Liver (tissue), 9 donors: ENCODE results near the gene LAMA2. TPM values are rescaled to one million over a fixed set of nuclear protein-coding genes. Genes with fewer than 3 reads are reported as not detected.

ENCODE experiments used
- DNase-seq: peaks from one replicate; pipeline ENCODE4 v3.0.0-alpha.2; 2017; ENCODE audit warnings: low spot score
- H3K27ac ChIP-seq, 2 donors: one replicate each; pipeline ENCODE4 v1.7.0; 2013; ENCODE audit warnings: inconsistent platforms in 2 of 2, low read length in 2 of 2, control low read depth in 1 of 2, low read depth in 1 of 2, mild to moderate bottlenecking in 1 of 2
- H3K27me3 ChIP-seq, 4 donors: one replicate each; pipeline versions ENCODE4 v1.6.1 to v1.7.0; 2013; ENCODE audit warnings: low read length in 3 of 4, inconsistent platforms in 1 of 4, mild to moderate bottlenecking in 1 of 4, moderate library complexity in 1 of 4; ENCODE audit not compliant: control insufficient read depth in 4 of 4, insufficient read depth in 4 of 4
- H3K36me3 ChIP-seq, 4 donors: one replicate each; pipeline versions ENCODE4 v1.6.1 to v1.7.0; 2013; ENCODE audit warnings: low read length in 3 of 4, mild to moderate bottlenecking in 3 of 4, low read depth in 1 of 4, moderate library complexity in 1 of 4; ENCODE audit not compliant: control insufficient read depth in 4 of 4, insufficient read depth in 3 of 4
- H3K4me1 ChIP-seq, 4 donors: one replicate each; pipeline versions ENCODE4 v1.6.1 to v1.7.0; 2013; ENCODE audit warnings: low read length in 3 of 4, mild to moderate bottlenecking in 3 of 4, moderate library complexity in 1 of 4; ENCODE audit not compliant: control insufficient read depth in 4 of 4, insufficient read depth in 4 of 4
- H3K4me3 ChIP-seq, 3 donors: one replicate each; pipeline versions ENCODE4 v1.6.1 to v1.7.0; 2013; ENCODE audit warnings: low read length in 3 of 3, control low read depth in 1 of 3, low read depth in 1 of 3, mild to moderate bottlenecking in 1 of 3
- H3K9ac ChIP-seq, 2 donors: one replicate each; pipeline ENCODE4 v1.7.0; 2013; ENCODE audit warnings: low read length in 2 of 2, mild to moderate bottlenecking in 2 of 2, moderate library complexity in 2 of 2, control low read depth in 1 of 2, low read depth in 1 of 2
- H3K9me3 ChIP-seq, 4 donors: one replicate each; pipeline versions ENCODE4 v1.6.1 to v1.7.0; 2013; ENCODE audit warnings: low read length in 3 of 4; ENCODE audit not compliant: control insufficient read depth in 4 of 4
- ATF3 ChIP-seq: IDR thresholded peaks from 2 replicates; pipeline ENCODE4 v1.6.1; 2016; ENCODE audit warnings: antibody characterized with exemption
- EGR1 ChIP-seq, 2 donors: IDR thresholded peaks; 2 replicates each; pipeline ENCODE4 v1.6.1; 2016 to 2018; ENCODE audit warnings: antibody characterized with exemption in 2 of 2, low read depth in 2 of 2
- FOXA1 ChIP-seq: IDR thresholded peaks from 2 replicates; pipeline ENCODE4 v1.6.1; 2016; ENCODE audit warnings: antibody characterized with exemption
- FOXA2 ChIP-seq: IDR thresholded peaks from 2 replicates; pipeline ENCODE4 v1.6.1; 2016; ENCODE audit warnings: antibody characterized with exemption
- GABPA ChIP-seq, 2 donors: IDR thresholded peaks in 1 of 2; conservative IDR thresholded peaks in 1 of 2; 2 replicates each; pipeline ENCODE4 v1.6.1; 2016; ENCODE audit warnings: antibody characterized with exemption in 2 of 2, mild to moderate bottlenecking in 1 of 2, moderate library complexity in 1 of 2
- HNF4A ChIP-seq, 2 donors: conservative IDR thresholded peaks; 2 replicates each; pipeline ENCODE4 v1.6.1; 2016; ENCODE audit warnings: antibody characterized with exemption in 2 of 2, mild to moderate bottlenecking in 2 of 2
- HNF4G ChIP-seq: IDR thresholded peaks from 2 replicates; pipeline ENCODE4 v1.6.1; 2016; ENCODE audit warnings: antibody characterized with exemption
- JUND ChIP-seq, 2 donors: IDR thresholded peaks; 2 replicates each; pipeline ENCODE4 v1.6.1; 2016; ENCODE audit warnings: antibody characterized with exemption in 2 of 2
- MAX ChIP-seq: IDR thresholded peaks from 2 replicates; pipeline ENCODE4 v1.6.1; 2016; ENCODE audit warnings: antibody characterized with exemption
- NR2F2 ChIP-seq: IDR thresholded peaks from 2 replicates; pipeline ENCODE4 v1.6.1; 2016; ENCODE audit warnings: antibody characterized with exemption
- RAD21 ChIP-seq, 2 donors: IDR thresholded peaks; 2 replicates each; pipeline ENCODE4 v1.6.1; 2016; ENCODE audit warnings: antibody characterized with exemption in 2 of 2, mild to moderate bottlenecking in 2 of 2
- REST ChIP-seq: IDR thresholded peaks from 2 replicates; pipeline ENCODE4 v1.6.1; 2016; ENCODE audit warnings: antibody characterized with exemption, mild to moderate bottlenecking
- SP1 ChIP-seq: IDR thresholded peaks from 2 replicates; pipeline ENCODE4 v1.6.1; 2018; ENCODE audit warnings: antibody characterized with exemption, mild to moderate bottlenecking
- YY1 ChIP-seq: IDR thresholded peaks from 2 replicates; pipeline ENCODE4 v1.6.1; 2016; ENCODE audit warnings: antibody characterized with exemption, mild to moderate bottlenecking
- WGBS: extraction: QIAGEN DNeasy Blood & Tissue Kit; methylation state at CpG from one replicate; pipeline ENCODE4 v1.1.7; 2013; 5-methylcytosine and 5-hydroxymethylcytosine counted together
- polyA plus RNA-seq, 2 donors: library from polyadenylated mRNA; stranded (reverse) in 1 of 2; unstranded in 1 of 2; fragments of 200-250 nt in 1 of 2; fragments of >200 nt in 1 of 2; fragmentation: Nextera tagmentation in 1 of 2; extraction: Ambion mirVana in 1 of 2; gene quantifications; one replicate each; pipeline versions ENCODE4 v1.2.1 to v1.2.3, GENCODE V29; 2013 to 2015
- total RNA-seq, 2 donors: library from RNA; depleted of rRNA; stranded (reverse); fragments of >200 nt; gene quantifications; one replicate each; pipeline ENCODE4 v1.2.3, GENCODE V29; 2014
- TF ChIP-seq, protein P1 (sequence below): IDR thresholded peaks from 2 replicates; pipeline ENCODE4 v1.6.1; 2016; ENCODE audit warnings: antibody characterized with exemption
- TF ChIP-seq, protein P2 (sequence below): fragments of 150-350 bp; IDR thresholded peaks from 2 replicates; pipeline ENCODE4 v1.5.1; 2017; ENCODE audit warnings: improper control_type of control experiment, low read depth, low read length; ENCODE audit not compliant: missing input control
- donor health status: healthy.
- donor health status: healthy.
- donor health status: healthy.
- donor health status: healthy.
- donor health status: healthy.

LAMA2 gene
- total and polyA plus RNA-seq, 4 donors = 1.3 to 17.0 (median 3.0) TPM

GRCh38 chr6:129073051-129073450 lies 190.1 kb downstream of the LAMA2 start:
- Histone ChIP-seq H3K9ac (no peak overlapping the region), H3K4me3 (no peak overlapping the region), H3K36me3 (no peaks in the 10 kb centered on the region), H3K9me3 (no peaks in the 10 kb centered on the region), H3K4me1 (no peaks in the 10 kb centered on the region), H3K27ac (no peak overlapping the region), H3K27me3 (peaks cover 0 to 3% (median 0%) of the 10 kb centered on the region in 4 donors)
- no peak for DNase-seq
- WGBS = 92% methylated on average over 2 of the region's 2 CpGs
- TF ChIP-seq JUND (IDR thresholded peaks at IDR 0.05) = no peak
- TF ChIP-seq EGR1 (IDR thresholded peaks at IDR 0.05; ENCODE audit: low read depth in 2 of 2) = no peak
- TF ChIP-seq GABPA (IDR thresholded peaks at IDR 0.05 in 1 of 2, conservative IDR thresholded peaks at IDR 0.05 in 1 of 2) = no peak
- no peak for TF ChIP-seq FOXA2
- no peak for TF ChIP-seq ATF3
- TF ChIP-seq HNF4G = no peak
- TF ChIP-seq, protein P1, sequence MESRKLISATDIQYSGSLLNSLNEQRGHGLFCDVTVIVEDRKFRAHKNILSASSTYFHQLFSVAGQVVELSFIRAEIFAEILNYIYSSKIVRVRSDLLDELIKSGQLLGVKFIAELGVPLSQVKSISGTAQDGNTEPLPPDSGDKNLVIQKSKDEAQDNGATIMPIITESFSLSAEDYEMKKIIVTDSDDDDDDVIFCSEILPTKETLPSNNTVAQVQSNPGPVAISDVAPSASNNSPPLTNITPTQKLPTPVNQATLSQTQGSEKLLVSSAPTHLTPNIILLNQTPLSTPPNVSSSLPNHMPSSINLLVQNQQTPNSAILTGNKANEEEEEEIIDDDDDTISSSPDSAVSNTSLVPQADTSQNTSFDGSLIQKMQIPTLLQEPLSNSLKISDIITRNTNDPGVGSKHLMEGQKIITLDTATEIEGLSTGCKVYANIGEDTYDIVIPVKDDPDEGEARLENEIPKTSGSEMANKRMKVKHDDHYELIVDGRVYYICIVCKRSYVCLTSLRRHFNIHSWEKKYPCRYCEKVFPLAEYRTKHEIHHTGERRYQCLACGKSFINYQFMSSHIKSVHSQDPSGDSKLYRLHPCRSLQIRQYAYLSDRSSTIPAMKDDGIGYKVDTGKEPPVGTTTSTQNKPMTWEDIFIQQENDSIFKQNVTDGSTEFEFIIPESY = no peak
- no peak for TF ChIP-seq YY1
- TF ChIP-seq FOXA1 = no peak
- TF ChIP-seq, protein P2, sequence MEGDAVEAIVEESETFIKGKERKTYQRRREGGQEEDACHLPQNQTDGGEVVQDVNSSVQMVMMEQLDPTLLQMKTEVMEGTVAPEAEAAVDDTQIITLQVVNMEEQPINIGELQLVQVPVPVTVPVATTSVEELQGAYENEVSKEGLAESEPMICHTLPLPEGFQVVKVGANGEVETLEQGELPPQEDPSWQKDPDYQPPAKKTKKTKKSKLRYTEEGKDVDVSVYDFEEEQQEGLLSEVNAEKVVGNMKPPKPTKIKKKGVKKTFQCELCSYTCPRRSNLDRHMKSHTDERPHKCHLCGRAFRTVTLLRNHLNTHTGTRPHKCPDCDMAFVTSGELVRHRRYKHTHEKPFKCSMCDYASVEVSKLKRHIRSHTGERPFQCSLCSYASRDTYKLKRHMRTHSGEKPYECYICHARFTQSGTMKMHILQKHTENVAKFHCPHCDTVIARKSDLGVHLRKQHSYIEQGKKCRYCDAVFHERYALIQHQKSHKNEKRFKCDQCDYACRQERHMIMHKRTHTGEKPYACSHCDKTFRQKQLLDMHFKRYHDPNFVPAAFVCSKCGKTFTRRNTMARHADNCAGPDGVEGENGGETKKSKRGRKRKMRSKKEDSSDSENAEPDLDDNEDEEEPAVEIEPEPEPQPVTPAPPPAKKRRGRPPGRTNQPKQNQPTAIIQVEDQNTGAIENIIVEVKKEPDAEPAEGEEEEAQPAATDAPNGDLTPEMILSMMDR = no peak
- no peak for TF ChIP-seq NR2F2
- TF ChIP-seq HNF4A (conservative IDR thresholded peaks at IDR 0.05) = no peak
- TF ChIP-seq RAD21 (IDR thresholded peaks at IDR 0.05) = no peak
- TF ChIP-seq MAX = no peak
- no peak for TF ChIP-seq REST
- no peak for TF ChIP-seq SP1
